Astrocyte of the cerebellum (primary cell): ENCODE measurements around the gene ARMH1.

ENCODE experiments used
- DNase-seq: peaks from one replicate; pipeline ENCODE4 v3.0.0-alpha.2; 2011; ENCODE audit warnings: low read depth
- H3K4me3 ChIP-seq: 2 replicates; pipeline ENCODE4 v1.5.1; 2011; ENCODE audit warnings: mild to moderate bottlenecking, low read depth, low read length, moderate library complexity
- CTCF ChIP-seq: IDR thresholded peaks from 2 replicates; pipeline ENCODE4 v1.5.1; 2012; ENCODE audit warnings: low read length, low read depth, moderate library complexity, mild to moderate bottlenecking; ENCODE audit errors: missing control alignments
- in situ Hi-C: cut with HindIII; loops from 2 replicates; pipeline ENCODE4 v1.10.0; 2017; ENCODE audit warnings: low sequenced_read_pairs

ARMH1 gene

GRCh38 chr1:44700573-44700972 is 26.1 kb downstream of the ARMH1 start:
- TF ChIP-seq CTCF, result no peak
- H3K4me3 ChIP-seq, result no peak overlapping the region
- in situ Hi-C loops, result no loop called here
- no peak for DNase-seq

GRCh38 chr1:44701141-44701573 is 26.6 kb downstream of the ARMH1 start:
- H3K4me3 ChIP-seq, result no peak overlapping the region
- in situ Hi-C loops, result no loop called here
- DNase-seq, result no peak
- no peak for TF ChIP-seq CTCF

- TF ChIP-seq CTCF, result no peak
- DNase-seq, result no peak
- H3K4me3 ChIP-seq, result no peak overlapping the region
- in situ Hi-C loops, result no loop called here
Observed at GRCh38 chr1:44705470-44705869, 31.0 kb downstream of the ARMH1 start.

GRCh38 chr1:44705938-44706337 is 31.4 kb downstream of the ARMH1 start:
- TF ChIP-seq CTCF, result no peak
- H3K4me3 ChIP-seq, result no peak overlapping the region
- no peak for DNase-seq
- in situ Hi-C loops, result no loop called here

GRCh38 chr1:44707112-44707881 is 32.8 kb downstream of the ARMH1 start:
- peak; percentile 59 for DNase-seq
- H3K4me3 ChIP-seq, result no peak overlapping the region
- in situ Hi-C loops, result no loop called here
- TF ChIP-seq CTCF, result no peak

GRCh38 chr1:44707959-44708831 is 33.7 kb downstream of the ARMH1 start:
- in situ Hi-C loops, result no loop called here
- H3K4me3 ChIP-seq, result no peak overlapping the region

More at GRCh38 chr1:44707959-44708831, 33.7 kb downstream of the ARMH1 start:
- DNase-seq, result no peak
- TF ChIP-seq CTCF, result peak; percentile 50
